ENCODE data around the gene CCDC57.
"Not testable (repeated sequence)": the region's sequence is repeated elsewhere in the genome, so short reads cannot be mapped to it uniquely, and the experiment has no call there.

CCDC57 gene

DNA sequence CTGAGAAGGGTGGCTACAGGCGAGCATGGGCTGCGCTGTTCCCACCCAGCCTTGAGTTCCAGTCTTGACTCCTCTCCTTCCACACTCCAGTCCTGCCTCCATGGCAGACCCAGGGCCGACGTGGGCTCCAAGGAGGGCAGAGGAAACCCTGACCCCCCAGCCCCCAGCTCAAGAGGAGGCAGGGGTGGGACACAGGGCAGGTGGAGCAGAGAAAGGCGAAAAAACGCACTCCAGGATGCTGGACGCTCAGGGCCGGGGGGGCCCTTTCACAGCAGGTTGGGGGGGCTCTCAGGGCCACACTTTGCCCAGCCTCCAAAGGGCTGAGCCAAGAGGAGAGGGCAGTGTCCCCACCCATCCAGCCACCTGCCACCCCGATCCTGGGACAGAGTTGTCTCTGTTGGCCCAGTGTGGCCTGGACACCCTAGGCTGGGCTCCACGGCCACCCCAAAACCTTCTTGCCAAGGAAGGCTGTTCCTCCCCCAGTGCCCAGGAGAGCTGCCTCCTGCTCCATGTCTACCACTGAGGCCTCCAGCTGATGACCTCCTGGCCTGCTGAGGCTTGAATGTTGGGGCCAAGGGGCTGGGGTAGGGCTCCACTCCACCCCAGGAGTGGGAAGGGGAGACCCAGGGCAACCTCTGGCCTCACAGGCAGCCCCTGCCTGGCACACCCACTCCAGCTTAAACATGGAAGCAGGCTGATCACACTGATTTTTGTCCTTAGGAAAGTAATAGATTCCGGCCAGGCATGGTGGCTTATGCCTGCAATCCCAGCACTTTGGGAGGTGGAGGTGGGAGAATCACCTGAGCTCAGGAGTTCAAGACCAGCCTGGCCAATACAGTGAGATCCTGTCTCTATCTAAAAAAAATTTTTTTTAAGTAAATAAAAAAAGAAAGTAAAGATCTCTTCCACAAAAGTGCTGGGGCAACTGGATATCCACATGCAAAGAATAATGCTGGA, 7.4 kb upstream of the CCDC57 start:
- no peak for DNase-seq

DNA sequence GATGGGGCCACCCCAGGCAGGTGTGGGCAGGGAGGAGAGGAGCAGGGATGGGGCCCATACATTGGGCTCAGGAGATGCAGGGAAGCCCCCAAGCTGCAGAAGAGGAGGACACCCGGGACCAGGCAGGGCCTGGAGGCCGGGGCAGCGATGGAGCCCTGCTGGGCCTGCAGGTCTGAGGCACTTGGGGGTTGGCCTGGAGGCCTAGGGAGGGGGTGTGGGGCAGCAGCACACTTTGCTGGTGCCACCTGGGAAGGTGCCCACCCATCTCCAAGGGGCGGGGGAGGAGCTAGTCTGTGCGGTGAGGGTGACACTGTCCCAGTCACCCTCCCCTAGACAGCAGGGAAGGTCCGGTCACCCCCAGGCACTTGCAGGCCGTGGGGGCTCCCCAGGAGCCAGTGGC, 6.4 kb upstream of the CCDC57 start:
- no peak for DNase-seq

GRCh38 chr17:82218349-82219075, 5.9 kb upstream of the CCDC57 start:
- DNase-seq = no peak

GRCh38 chr17:82217530-82218204, 5.0 kb upstream of the CCDC57 start:
- DNase-seq = no peak

- DNase-seq = no peak
These were observed 4.5 kb upstream of the CCDC57 start for GRCh38 chr17:82217120-82217529.

DNA sequence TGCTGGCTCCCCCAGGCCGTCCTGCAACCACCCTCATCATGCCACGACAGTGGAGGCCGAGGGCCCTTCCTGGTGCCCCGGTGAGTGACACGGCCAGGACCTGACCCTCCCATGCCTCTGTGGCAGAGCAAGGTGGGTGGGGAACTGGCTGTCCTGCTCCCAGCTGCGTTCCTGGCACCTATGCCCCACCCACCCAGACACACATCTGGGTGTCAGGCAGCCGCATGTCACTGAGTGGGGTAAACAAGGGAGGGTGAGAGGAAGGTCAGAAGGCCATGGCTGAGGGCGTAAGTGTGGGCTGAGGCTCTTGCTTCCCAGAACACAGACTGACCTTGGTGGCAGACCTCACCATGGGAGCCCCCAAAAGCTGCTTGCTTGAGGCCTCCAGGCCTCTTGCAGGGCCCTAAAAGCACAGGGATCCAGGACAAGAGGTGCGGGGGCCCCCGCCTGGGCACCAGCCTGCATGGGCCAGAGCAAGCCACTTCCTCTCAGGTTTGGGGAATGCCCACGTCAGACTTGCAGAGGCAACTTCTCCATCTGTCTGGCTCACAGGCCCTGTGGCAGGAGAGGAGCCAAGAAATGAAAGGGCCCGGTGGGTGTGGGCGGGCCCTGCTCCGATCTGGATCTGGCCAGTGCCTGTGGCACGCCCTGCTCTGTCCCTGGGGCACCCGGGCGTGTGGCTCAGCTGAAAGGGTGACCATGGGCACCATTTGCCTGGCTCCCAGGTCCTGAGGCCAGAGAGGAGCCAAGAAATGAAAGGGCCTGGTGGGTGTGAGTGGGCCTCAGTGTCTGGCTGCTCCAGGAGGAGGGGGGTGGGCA, 3.9 kb upstream of the CCDC57 start:
- no peak for DNase-seq

DNA sequence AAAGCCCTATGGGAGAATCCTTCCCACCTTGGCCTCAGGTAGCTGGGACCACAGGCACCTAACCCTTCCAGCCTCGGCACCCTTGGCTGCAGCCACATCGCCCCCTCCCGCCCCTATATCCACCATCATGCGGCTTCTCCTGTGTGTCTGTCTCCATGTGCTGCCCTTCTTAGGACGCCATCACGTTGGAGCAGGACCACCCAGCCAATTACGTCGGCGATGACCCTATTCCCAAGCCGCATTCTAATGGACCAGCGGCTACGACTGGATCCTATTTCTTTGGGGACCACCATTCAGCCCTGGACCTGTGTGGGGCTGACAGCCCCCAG, 3.3 kb upstream of the CCDC57 start:
- no peak for DNase-seq

DNA sequence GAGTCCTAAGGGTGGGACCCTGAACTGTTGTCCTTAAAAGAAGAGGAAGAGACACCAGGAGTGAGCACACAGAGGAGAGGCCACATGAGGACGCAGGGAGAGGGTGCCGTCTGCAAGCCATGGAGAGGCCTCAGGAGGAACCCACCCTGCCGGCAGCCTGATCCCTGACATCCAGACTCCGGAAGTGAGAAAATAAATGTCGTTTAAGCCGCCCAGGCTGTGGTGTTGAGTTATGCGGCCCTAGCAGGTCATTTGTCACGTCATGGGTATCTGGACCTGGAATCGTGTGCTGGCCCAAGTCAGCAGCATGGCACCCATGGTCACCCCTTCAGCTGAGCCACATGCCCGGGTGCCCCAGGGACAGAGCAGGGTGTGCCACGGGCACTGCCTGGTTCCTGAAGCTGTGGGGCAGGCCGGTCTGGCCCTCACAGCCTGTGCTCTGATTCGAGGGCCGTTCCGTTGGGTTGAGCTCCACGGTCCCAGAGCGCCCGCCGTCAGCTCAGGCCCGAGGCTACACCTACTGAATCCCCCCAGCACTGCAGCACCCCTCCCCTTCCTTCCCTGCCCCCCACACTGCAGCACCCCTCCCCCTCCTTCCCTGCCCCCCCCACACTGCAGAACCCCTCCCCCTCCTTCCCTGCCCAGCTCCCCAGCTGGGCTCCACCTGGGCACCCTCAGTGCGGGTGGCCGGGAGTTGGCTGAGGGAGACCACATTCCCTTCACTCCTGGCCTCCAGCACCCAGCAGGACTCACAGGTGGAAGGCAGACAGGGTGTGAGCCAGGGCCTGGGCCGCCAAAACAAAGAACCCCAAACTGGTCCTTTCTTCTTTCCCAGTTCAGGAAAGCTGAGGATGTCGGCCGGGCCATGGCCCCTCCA, 2.7 kb upstream of the CCDC57 start:
- DNase-seq = no peak

- DNase-seq = no peak
These were observed 1.5 kb upstream of the CCDC57 start for GRCh38 chr17:82214012-82214628.

GRCh38 chr17:82213251-82214011, 789 bp upstream of the CCDC57 start:
- DNase-seq = no peak

- not testable (repeated sequence) for DNase-seq
These were observed 2.0 kb downstream of the CCDC57 start for GRCh38 chr17:82210655-82211054.

DNA sequence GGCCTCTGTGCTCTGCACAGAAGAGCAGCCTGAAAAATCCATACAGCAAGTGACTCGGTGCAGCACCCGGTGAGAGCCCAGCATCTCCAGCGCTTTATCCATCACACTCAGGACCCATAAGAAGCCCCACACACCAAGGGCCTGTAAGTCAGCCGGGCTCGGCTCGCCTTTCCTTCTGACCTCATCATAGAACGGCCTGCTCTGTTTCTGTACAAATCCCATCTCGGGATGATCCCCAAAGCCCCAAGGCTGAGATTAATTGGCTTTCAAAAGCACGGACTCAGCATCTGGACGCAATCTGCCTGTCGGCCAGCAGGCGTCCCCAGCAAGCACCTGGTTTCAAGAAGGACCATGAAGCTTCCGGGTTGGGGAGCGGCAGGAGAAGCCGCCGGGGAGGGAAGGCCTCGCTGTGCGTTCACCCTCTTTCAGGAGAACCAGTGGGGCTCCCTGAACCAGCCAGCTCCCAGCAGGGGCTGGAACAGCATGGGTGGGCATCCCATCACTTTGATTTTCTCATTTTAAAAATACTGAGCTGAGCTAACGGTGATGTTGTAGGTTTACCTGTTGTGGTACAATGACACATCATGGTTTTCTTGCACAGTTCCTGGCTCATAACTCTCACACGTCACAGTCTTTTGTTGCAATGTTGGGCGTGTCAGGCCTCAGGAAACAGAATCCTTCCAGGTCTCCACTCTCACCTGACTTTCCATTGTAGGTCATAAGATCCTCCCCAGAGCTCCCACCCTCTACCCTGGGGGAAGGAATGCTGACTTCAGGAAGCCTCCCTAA, 6.7 kb downstream of the CCDC57 start:
- peak; percentile 80 for DNase-seq

- no peak for DNase-seq
These were observed 7.6 kb downstream of the CCDC57 start for GRCh38 chr17:82204831-82205719.

DNA sequence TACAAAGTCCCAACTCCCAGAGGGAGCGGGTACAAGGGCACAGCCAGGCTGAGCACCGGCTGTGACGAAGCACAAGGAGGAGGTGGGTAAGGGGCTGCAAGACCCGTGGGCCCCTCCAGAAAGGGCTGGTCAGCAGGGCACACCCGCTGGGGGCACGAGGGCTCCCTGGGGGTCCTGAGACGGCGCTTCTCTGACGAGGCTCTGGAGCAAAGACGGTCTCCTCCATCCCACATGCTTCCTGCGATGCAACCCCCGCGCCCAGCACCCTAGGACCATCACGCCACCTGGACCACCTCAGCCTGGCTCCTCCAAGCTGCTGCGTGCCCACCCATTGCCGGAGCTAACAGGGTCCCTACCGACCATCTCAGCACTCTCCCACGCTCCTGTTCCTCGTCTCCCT, 8.7 kb downstream of the CCDC57 start:
- DNase-seq = no peak

DNA sequence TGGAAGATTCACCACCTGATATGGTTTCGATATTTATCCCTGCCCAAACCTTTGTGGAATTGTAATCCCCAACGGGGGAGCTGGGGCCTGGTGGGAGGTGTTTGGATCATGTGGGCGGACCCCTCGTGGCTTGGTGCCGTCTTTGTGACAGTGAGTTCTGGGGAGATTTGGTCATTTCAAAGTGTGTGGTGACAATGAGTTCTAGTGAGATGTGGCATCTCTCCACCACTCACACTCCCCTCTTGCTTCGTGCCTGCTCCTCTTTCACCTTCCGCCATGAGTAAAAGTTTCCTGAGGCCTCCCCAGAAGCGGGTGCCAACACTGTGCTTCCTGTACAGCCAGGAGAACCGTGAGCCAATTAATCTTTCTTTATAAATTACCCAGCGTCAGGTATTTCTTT, 9.7 kb downstream of the CCDC57 start:
- DNase-seq = no peak

DNA sequence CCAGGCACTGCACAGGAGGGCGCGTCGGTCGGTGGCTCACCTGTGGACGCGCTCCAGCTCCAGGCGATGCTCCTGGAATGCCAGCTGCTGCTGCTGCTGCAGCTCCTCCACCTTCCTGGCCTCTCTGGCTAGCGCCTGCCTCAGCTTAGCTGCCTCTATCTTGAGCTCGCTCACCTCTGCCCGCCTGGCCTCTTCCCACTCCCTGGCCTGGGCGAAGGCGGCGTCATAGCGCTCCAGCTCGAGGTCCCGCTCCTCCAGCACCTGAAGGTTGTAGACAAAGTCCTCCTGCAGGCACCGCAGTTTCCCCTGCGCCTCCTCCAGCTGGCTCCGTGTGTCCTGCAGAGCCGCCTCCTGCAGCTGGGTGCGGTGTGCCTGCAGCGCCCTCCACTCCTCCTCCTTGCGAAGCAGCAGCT, 11.1 kb downstream of the CCDC57 start:
- no peak for DNase-seq

DNA sequence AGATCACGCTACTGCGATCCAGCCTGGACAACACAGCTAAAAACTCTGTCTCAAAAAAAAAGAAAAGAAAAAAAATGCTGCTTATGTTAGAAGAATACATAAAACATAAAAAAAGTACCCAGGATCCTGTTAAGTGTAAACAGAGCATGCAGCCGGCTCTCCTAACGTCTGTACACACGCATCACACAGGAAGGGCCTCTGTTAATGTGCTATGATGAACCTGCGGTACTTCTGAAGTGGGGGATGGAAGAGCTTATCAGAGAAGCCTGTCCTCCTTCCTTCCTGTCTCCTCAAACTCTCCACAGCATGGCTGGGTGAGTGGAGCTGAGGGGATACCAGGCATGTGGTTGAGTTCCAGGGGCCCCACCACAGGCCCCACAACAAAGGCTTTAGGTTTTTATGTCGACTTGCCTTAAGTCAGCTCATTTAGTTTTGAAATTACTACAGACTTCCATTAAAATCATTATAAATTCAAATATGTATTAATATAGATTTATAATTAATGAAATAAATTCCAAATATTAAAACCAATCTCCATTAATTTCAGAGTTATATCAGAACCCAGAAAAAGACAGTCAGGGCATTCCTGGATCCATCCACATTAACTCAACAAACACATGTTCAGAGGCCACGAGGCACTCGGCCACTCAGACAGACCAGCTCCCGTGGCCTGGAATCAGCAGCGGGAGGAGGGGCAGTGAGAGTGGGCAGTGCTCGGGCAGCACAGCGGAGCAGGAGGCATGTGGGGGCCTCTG, 11.7 kb downstream of the CCDC57 start:
- no peak for DNase-seq

DNA sequence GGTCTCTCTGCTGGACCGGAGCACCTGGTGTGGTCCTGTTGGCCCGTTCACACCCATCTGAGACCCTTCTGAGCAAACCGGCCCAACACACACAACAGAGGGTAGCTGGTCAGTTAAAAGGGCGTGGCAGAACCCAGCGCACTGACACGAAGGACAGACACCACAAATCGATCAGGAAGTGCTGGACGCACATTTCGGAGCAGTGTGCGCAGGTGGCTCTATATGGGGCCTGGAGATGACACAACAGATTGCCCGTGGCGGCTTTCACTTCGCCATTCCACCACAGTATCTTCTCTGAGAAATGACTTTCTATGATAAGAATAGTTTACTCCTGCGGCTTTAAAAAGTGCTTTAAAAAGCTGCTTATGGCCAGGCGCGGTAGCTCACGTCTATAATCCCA, 12.5 kb downstream of the CCDC57 start:
- no peak for DNase-seq

All from left hindlimb (tissue), 1 donor.